GM19240 (cell line): Measurements from ENCODE around the gene ESYT2.

Experiments used
- DNase-seq: peaks from one replicate; pipeline ENCODE4 v3.0.0; 2011; ENCODE audit warnings: low spot score; ENCODE audit not compliant: insufficient read length

The ESYT2 gene

GRCh38 chr7:158745057-158745715, 84.1 kb downstream of the ESYT2 start:
- DNase-seq = no peak

GRCh38 chr7:158744070-158744469, 85.2 kb downstream of the ESYT2 start:
- no peak for DNase-seq

- DNase-seq = no peak
Measured at GRCh38 chr7:158743219-158743618, 86.1 kb downstream of the ESYT2 start.

- DNase-seq = no peak
Measured at GRCh38 chr7:158742065-158742821, 87.1 kb downstream of the ESYT2 start.

- DNase-seq = no peak
Measured at GRCh38 chr7:158741294-158741666, 88.0 kb downstream of the ESYT2 start.

- no peak for DNase-seq
Measured at GRCh38 chr7:158740657-158741293, 88.5 kb downstream of the ESYT2 start.

GRCh38 chr7:158740013-158740656, 89.2 kb downstream of the ESYT2 start:
- DNase-seq = no peak

GRCh38 chr7:158738841-158739240, 90.5 kb downstream of the ESYT2 start:
- DNase-seq = no peak

- DNase-seq = no peak
Measured at GRCh38 chr7:158737064-158737695, 92.1 kb downstream of the ESYT2 start.

GRCh38 chr7:158735935-158736334, 93.4 kb downstream of the ESYT2 start:
- DNase-seq = no peak

GRCh38 chr7:158734861-158735260, 94.4 kb downstream of the ESYT2 start:
- DNase-seq = no peak

- DNase-seq = no peak
Measured at GRCh38 chr7:158733775-158734494, 95.4 kb downstream of the ESYT2 start.

- DNase-seq = no peak
Measured at GRCh38 chr7:158733220-158733519, 96.1 kb downstream of the ESYT2 start.

GRCh38 chr7:158732494-158733219, 96.7 kb downstream of the ESYT2 start:
- no peak for DNase-seq

- no peak for DNase-seq
Measured at GRCh38 chr7:158731761-158732160, 97.5 kb downstream of the ESYT2 start.

- no peak for DNase-seq
Measured at GRCh38 chr7:158730383-158731346, 98.6 kb downstream of the ESYT2 start.

- DNase-seq = no peak
Measured at GRCh38 chr7:158729646-158730382, 99.5 kb downstream of the ESYT2 start.

GRCh38 chr7:158728911-158729645, 100.2 kb downstream of the ESYT2 start:
- no peak for DNase-seq
